T-helper 1 cell treated with Interleukin-12 subunit alpha and Interleukin-12 subunit beta and Interleukin-4 antibody, amounts not matched to agents 30 ng/mL and 1 ng/mL, for 36 hours (primary cell): Measurements from ENCODE around the gene UBE2I. TPM values are rescaled to one million over a fixed set of nuclear protein-coding genes. Genes with fewer than 3 reads are reported as not detected.

ENCODE experiments used
- intact Hi-C: fragments of 100-400 bp; cut with micrococcal nuclease; formaldehyde crosslinking; loops from one replicate; pipeline ENCODE4 v1.15.1; 2024
- total RNA-seq: library from RNA; stranded (reverse); gene quantifications from 2 replicates; pipeline ENCODE4 v1.2.3, GENCODE V29; 2022

Gene UBE2I
- total RNA-seq, 1 donor from 2014 or later: 224 TPM

GRCh38 chr16:1340730-1341494, 31.5 kb downstream of the UBE2I start:
- intact Hi-C loops: loop anchor here (5.0 kb wide), 1 partner anchor 431 kb away; the partner anchor contains the start of genes EME2, MRPS34 and NME3

GRCh38 chr16:1341495-1342420, 32.3 kb downstream of the UBE2I start:
- intact Hi-C loops: loop anchor here (2.0 to 5.0 kb wide), 2 partner anchors 79 to 431 kb away; partner anchors contain the start of genes EME2, MRPS34, NME3 and UQCC4

GRCh38 chr16:1342526-1343427, 33.3 kb downstream of the UBE2I start:
- intact Hi-C loops: loop anchor here (1.0 to 5.0 kb wide), 6 partner anchors 9 to 601 kb away; partner anchors contain the start of genes BAIAP3, EME2, MRPS34 and MSRB1

- intact Hi-C loops: loop anchor here (1.0 to 5.0 kb wide), 6 partner anchors 10 to 600 kb away; partner anchors contain the start of genes BAIAP3, EME2, MRPS34 and MSRB1
Measured at GRCh38 chr16:1343428-1344242, 34.2 kb downstream of the UBE2I start.

GRCh38 chr16:1344499-1344898, 35.1 kb downstream of the UBE2I start:
- intact Hi-C loops: loop anchor here (5.0 kb wide), 1 partner anchor 428 kb away; the partner anchor contains the start of genes EME2, MRPS34 and NME3

GRCh38 chr16:1345087-1345486, 35.7 kb downstream of the UBE2I start:
- intact Hi-C loops: no loop called here

GRCh38 chr16:1345651-1346421, 36.4 kb downstream of the UBE2I start:
- intact Hi-C loops: no loop called here

GRCh38 chr16:1346422-1347285, 37.2 kb downstream of the UBE2I start:
- intact Hi-C loops: no loop called here

GRCh38 chr16:1347286-1347855, 37.9 kb downstream of the UBE2I start:
- intact Hi-C loops: no loop called here

- intact Hi-C loops: no loop called here
Measured at GRCh38 chr16:1347962-1348361, 38.5 kb downstream of the UBE2I start.

GRCh38 chr16:1348441-1348840, 39.0 kb downstream of the UBE2I start:
- intact Hi-C loops: no loop called here

GRCh38 chr16:1348926-1349325, 39.5 kb downstream of the UBE2I start:
- intact Hi-C loops: no loop called here

- intact Hi-C loops: no loop called here
Measured at GRCh38 chr16:1349351-1349750, 39.9 kb downstream of the UBE2I start.

- intact Hi-C loops: loop anchor here (10.0 kb wide), 2 partner anchors 145 to 265 kb away; partner anchors contain the start of genes CRAMP1, IFT140 and TELO2
Measured at GRCh38 chr16:1349951-1350350, 40.5 kb downstream of the UBE2I start.

GRCh38 chr16:1350691-1351090, 41.3 kb downstream of the UBE2I start:
- intact Hi-C loops: loop anchor here (10.0 kb wide), 2 partner anchors 144 to 264 kb away; partner anchors contain the start of genes CRAMP1, IFT140 and TELO2

GRCh38 chr16:1351215-1351581, 41.8 kb downstream of the UBE2I start:
- intact Hi-C loops: loop anchor here (10.0 kb wide), 2 partner anchors 144 to 264 kb away; partner anchors contain the start of genes CRAMP1, IFT140 and TELO2
